PC-9 (cell line): Measurements from ENCODE around the gene ZDHHC8.

Experiments
- EZH2 ChIP-seq: fragments of 200-600 bp; sonication (generic); IDR thresholded peaks from 2 replicates; pipeline ENCODE4 v1.8.0; 2017; ENCODE audit warnings: antibody characterized with exemption, low read depth
- TF ChIP-seq, protein P1 (sequence below): fragments of 200-600 bp; sonication (generic); conservative IDR thresholded peaks from 2 replicates; pipeline ENCODE4 v1.6.1; 2017; ENCODE audit warnings: mixed run types, antibody characterized with exemption, mild to moderate bottlenecking, moderate library complexity

DNA sequence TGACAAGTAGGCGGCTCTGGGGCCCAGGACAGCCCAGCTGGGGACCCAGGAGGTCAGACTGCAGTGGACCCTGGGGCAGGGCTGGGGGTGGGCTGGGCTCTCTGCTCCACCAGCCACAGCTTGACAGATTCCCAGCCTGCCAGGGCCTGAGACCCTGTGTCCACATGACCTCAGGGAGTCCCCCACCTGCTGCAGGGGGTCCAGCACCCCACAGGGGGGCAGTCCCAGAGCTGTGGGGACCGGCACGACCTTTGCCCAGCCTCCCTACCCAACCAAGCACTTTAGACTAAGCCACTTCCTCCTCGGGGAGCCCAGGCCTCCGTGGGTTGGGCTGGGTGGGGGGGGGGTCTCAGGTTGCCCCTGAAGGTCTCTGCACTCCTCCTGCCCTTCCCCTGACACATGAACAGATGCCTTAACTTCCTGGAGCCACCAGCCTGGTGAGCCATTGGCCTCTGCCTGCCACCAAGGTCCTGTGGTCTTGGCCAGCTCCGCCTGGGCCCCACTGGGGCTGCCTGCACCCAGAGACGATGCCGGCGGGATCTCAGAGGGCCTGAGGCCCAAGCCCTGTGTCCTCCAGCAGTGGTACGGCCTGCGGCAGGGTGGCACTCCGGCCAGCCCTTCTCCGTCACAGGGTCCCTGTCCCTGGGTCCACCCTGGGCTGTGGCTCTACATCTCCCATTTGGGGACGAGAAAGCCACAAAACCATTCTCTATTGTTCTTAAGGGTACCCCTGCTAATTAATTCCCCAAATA is 15.8 kb downstream of the ZDHHC8 start:
- TF ChIP-seq, protein P1, sequence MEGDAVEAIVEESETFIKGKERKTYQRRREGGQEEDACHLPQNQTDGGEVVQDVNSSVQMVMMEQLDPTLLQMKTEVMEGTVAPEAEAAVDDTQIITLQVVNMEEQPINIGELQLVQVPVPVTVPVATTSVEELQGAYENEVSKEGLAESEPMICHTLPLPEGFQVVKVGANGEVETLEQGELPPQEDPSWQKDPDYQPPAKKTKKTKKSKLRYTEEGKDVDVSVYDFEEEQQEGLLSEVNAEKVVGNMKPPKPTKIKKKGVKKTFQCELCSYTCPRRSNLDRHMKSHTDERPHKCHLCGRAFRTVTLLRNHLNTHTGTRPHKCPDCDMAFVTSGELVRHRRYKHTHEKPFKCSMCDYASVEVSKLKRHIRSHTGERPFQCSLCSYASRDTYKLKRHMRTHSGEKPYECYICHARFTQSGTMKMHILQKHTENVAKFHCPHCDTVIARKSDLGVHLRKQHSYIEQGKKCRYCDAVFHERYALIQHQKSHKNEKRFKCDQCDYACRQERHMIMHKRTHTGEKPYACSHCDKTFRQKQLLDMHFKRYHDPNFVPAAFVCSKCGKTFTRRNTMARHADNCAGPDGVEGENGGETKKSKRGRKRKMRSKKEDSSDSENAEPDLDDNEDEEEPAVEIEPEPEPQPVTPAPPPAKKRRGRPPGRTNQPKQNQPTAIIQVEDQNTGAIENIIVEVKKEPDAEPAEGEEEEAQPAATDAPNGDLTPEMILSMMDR = no peak
- no peak for TF ChIP-seq EZH2
